ENCODE results near the gene PLEKHB1. TPM values are rescaled to one million over a fixed set of nuclear protein-coding genes. Genes with fewer than 3 reads are reported as not detected.

Gene PLEKHB1
- total RNA-seq, 1 experiment from 2014 or later: 37.1 TPM

DNA sequence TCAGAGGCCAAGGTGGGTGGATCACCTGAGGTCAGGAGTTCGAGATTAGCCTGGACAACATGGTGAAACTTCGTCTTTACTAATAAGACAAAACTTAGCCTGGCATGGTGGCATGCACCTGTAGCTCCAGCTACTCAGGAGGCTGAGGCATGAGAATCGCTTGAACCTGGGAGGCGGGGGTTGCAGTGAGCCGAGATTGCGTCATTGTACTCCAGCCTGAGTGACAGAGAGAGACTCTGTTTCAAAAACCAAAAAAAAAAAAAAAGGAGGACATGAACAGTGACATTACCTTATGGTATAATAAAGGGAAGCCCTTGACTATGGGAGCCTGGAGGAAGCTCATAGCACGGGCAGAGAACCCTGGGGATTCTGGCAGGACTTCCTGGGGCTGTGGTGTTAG lies 16.5 kb upstream of the PLEKHB1 start:
- Histone ChIP-seq H2BK15ac (ENCODE audit: low read depth, low read length) (no peak overlapping the region), H3K27me3 (ENCODE audit: insufficient read depth, low read length) (peaks cover 12% of the 10 kb centered on the region; the same call in 1 of the 2 replicates), H4K91ac (ENCODE audit: insufficient read length, low read depth, low read length) (no peak overlapping the region), H3K23ac (ENCODE audit: insufficient read length, low read depth, low read length) (no peak overlapping the region), H2AK5ac (ENCODE audit: insufficient read length, low read length) (no peak overlapping the region), H3K27ac (ENCODE audit: insufficient read length, low read depth, low read length) (no peak overlapping the region), H2AFZ (ENCODE audit: low read length) (no peak overlapping the region), H3K4ac (ENCODE audit: low read depth, low read length) (no peak overlapping the region), H2BK120ac (ENCODE audit: low read depth, low read length, poor library complexity, severe bottlenecking) (no peak overlapping the region), H2BK12ac (ENCODE audit: insufficient read length, low read depth, low read length) (no peak overlapping the region), H3K9ac (ENCODE audit: extremely low read depth, insufficient read length, low read length) (no peak overlapping the region), H3K14ac (ENCODE audit: insufficient read depth, low read length) (no peak overlapping the region), H3T11ph (ENCODE audit: low read length) (no peak overlapping the region), H3K4me1 (ENCODE audit: insufficient read depth, low read length) (peaks cover 3% of the 10 kb centered on the region; the same call in 1 of the 2 replicates), H4K20me1 (ENCODE audit: control insufficient read depth, insufficient read depth, insufficient read length) (no peaks in the 10 kb centered on the region), H3K79me1 (ENCODE audit: insufficient read depth, low read depth, low read length, poor library complexity, severe bottlenecking) (no peaks in the 10 kb centered on the region), H2BK5ac (ENCODE audit: insufficient read length, low read length) (no peak overlapping the region), H3K9me3 (ENCODE audit: control insufficient read depth, low read depth, low read length) (no peaks in the 10 kb centered on the region), H3K23me2 (ENCODE audit: insufficient read length, low read depth, low read length, poor library complexity, severe bottlenecking) (no peaks in the 10 kb centered on the region), H4K5ac (ENCODE audit: insufficient read length, low read depth, low read length) (no peak overlapping the region), H3K4me2 (ENCODE audit: insufficient read depth, insufficient read length, low read length) (no peak overlapping the region), H3K56ac (ENCODE audit: insufficient read length, low read depth, low read length) (no peak overlapping the region), H3K18ac (ENCODE audit: insufficient read length, low read depth, low read length) (no peak overlapping the region), H4K8ac (replicated peaks; ENCODE audit: insufficient read length, low read depth, low read length) (no peak overlapping the region), H2BK20ac (ENCODE audit: low read depth, low read length, poor library complexity, severe bottlenecking) (no peak overlapping the region), H3K79me2 (ENCODE audit: insufficient read depth, low read length) (no peaks in the 10 kb centered on the region)
- H3K36me3 Mint-ChIP-seq (ENCODE audit: insufficient read depth in 1 of 3, low read depth in 3 of 3): peaks cover 0 to 18% (median 2%) of the 10 kb centered on the region in 3 experiments; a peak in 3 of 7 replicates
- H3K4me3 Mint-ChIP-seq: peak overlapping the region in 1 of 2 experiments; percentile 41; a peak in 1 of 5 replicates
- DNase-seq: no peak
- peaks cover 44 to 47% of the 10 kb centered on the region in 2 experiments for H3K4me1 Mint-ChIP-seq
- peaks cover 3 to 8% of the 10 kb centered on the region in 2 experiments for H3K9me3 Mint-ChIP-seq
- H3K27ac Mint-ChIP-seq: peak overlapping the region in 1 of 3 experiments; percentile 3; a peak in 1 of 7 replicates
- no CpG with 5 or more reads among the region's 7 CpGs for WGBS (ENCODE audit: extremely low coverage, insufficient read length, low lambda C conversion rate)
- H3K27me3 Mint-ChIP-seq (ENCODE audit: low read depth): peaks cover 45% of the 10 kb centered on the region
- TF ChIP-seq, protein P1, sequence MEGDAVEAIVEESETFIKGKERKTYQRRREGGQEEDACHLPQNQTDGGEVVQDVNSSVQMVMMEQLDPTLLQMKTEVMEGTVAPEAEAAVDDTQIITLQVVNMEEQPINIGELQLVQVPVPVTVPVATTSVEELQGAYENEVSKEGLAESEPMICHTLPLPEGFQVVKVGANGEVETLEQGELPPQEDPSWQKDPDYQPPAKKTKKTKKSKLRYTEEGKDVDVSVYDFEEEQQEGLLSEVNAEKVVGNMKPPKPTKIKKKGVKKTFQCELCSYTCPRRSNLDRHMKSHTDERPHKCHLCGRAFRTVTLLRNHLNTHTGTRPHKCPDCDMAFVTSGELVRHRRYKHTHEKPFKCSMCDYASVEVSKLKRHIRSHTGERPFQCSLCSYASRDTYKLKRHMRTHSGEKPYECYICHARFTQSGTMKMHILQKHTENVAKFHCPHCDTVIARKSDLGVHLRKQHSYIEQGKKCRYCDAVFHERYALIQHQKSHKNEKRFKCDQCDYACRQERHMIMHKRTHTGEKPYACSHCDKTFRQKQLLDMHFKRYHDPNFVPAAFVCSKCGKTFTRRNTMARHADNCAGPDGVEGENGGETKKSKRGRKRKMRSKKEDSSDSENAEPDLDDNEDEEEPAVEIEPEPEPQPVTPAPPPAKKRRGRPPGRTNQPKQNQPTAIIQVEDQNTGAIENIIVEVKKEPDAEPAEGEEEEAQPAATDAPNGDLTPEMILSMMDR (conservative IDR thresholded peaks at IDR 0.05): no peak

Data from H9 (cell line).